OCI-LY7 (cell line): ENCODE measurements around the gene GPBAR1. TPM values are rescaled to one million over a fixed set of nuclear protein-coding genes. Genes with fewer than 3 reads are reported as not detected.

Experiments
- BruUV-seq: library from RNA; stranded (reverse); fragments of 400-500 nt; replicated peaks from 2 replicates; lab custom pipeline; 2021; lab: Mats Ljungman, UMichigan
- CTCF ChIA-PET: fragments of 300-600 bp; sonication (Branson Sonifier 250); formaldehyde crosslinking; loops from one replicate; lab custom pipeline; 2022; ENCODE audit warnings: antibody characterized with exemption; ENCODE audit not compliant: unreplicated experiment; lab: Charles Lee
- POLR2A ChIA-PET: fragments of 300-600 bp; sonication (Branson Sonifier 250); formaldehyde crosslinking; loops from one replicate; lab custom pipeline; 2022; ENCODE audit warnings: antibody characterized with exemption; lab: Charles Lee
- DNase-seq: peaks from one replicate; pipeline ENCODE4 v3.0.0-alpha.2; 2015; ENCODE audit warnings: low spot score
- H2AFZ ChIP-seq: fragments of 200-600 bp; sonication (generic), shearing (Covaris generic); 2 replicates; pipeline ENCODE4 v1.6.1; 2014; ENCODE audit warnings: mild to moderate bottlenecking, antibody characterized with exemption, low read length, moderate library complexity
- H3K27ac ChIP-seq: fragments of 200-600 bp; sonication (generic); 2 replicates; pipeline ENCODE4 v1.5.1; 2014; ENCODE audit warnings: mixed run types, low read depth, mild to moderate bottlenecking, moderate library complexity, low read length, inconsistent platforms; ENCODE audit not compliant: poor library complexity, severe bottlenecking
- H3K36me3 ChIP-seq: fragments of 200-600 bp; sonication (generic); 2 replicates; pipeline ENCODE4 v1.6.1; 2014; ENCODE audit warnings: mild to moderate bottlenecking, antibody characterized with exemption, low read length, moderate library complexity, mixed read lengths; ENCODE audit not compliant: insufficient read depth
- H3K4me1 ChIP-seq: fragments of 200-600 bp; sonication (generic); 2 replicates; pipeline ENCODE4 v1.5.1; 2014; ENCODE audit warnings: mild to moderate bottlenecking, low read length; ENCODE audit not compliant: insufficient read depth, poor library complexity, severe bottlenecking
- H3K4me2 ChIP-seq: fragments of 200-600 bp; sonication (generic); 2 replicates; pipeline ENCODE4 v1.6.1; 2014; ENCODE audit warnings: mild to moderate bottlenecking, low read length
- H3K4me3 ChIP-seq: fragments of 200-600 bp; sonication (generic); 2 replicates; pipeline ENCODE4 v1.5.1; 2014; ENCODE audit warnings: mild to moderate bottlenecking, low read depth, low read length; ENCODE audit not compliant: poor library complexity, severe bottlenecking
- H3K79me2 ChIP-seq: fragments of 200-600 bp; sonication (generic); 2 replicates; pipeline ENCODE4 v1.6.1; 2016; ENCODE audit warnings: low read depth, mild to moderate bottlenecking, low read length, moderate library complexity, mixed read lengths; ENCODE audit not compliant: insufficient read depth
- H3K9me2 ChIP-seq: fragments of 200-600 bp; sonication (generic); 2 replicates; pipeline ENCODE4 v1.6.1; 2016; ENCODE audit warnings: mild to moderate bottlenecking, low read length, mixed read lengths; ENCODE audit not compliant: insufficient read depth
- H3K9me3 ChIP-seq: fragments of 200-600 bp; sonication (generic); 2 replicates; pipeline ENCODE4 v1.6.1; 2014; ENCODE audit warnings: mild to moderate bottlenecking, mixed run types, low read length, mixed read lengths
- H4K20me1 ChIP-seq: fragments of 200-600 bp; sonication (generic); 2 replicates; pipeline ENCODE4 v1.6.1; 2014; ENCODE audit warnings: mild to moderate bottlenecking, antibody characterized with exemption, low read length, moderate library complexity, mixed read lengths; ENCODE audit not compliant: insufficient read depth
- CTCF ChIP-seq: fragments of 200-600 bp; sonication (generic); conservative IDR thresholded peaks from 2 replicates; pipeline ENCODE4 v1.5.1; 2014; ENCODE audit warnings: mild to moderate bottlenecking, antibody characterized with exemption, low read length, moderate library complexity, mixed read lengths
- EZH2phosphoT487 ChIP-seq: fragments of 200-600 bp; sonication (generic); IDR thresholded peaks from 2 replicates; pipeline ENCODE4 v1.6.1; 2018; ENCODE audit warnings: low read depth, borderline replicate concordance, mild to moderate bottlenecking, mixed run types, antibody characterized with exemption, low read length, moderate library complexity, mixed read lengths
- intact Hi-C: fragments of 100-400 bp; cut with micrococcal nuclease; formaldehyde crosslinking; loops from one replicate; pipeline ENCODE4 v1.10.0; 2022; ENCODE audit not compliant: unreplicated experiment
- total RNA-seq, 2 experiments: library from RNA; depleted of rRNA in 1 of 2; stranded (reverse); fragments of >200 nt in 1 of 2; shearing (Covaris generic) in 1 of 2; gene quantifications; 2 replicates each; pipeline ENCODE4 v1.2.3, GENCODE V29; 2014 to 2022

The GPBAR1 gene
- total RNA-seq, 2 experiments from 2014 or later: 0.22 to 0.40 TPM

- POLR2A ChIA-PET: interaction anchor here (0.9 kb wide), 1 partner anchor 151 kb away, joined by 3 read pairs; no protein-coding TSS in a partner anchor
- intact Hi-C loops: no loop called here
- no peak overlapping the region for H3K4me3 ChIP-seq
These were observed 5.6 kb downstream of the GPBAR1 start for GRCh38 chr2:218266316-218266979.

GRCh38 chr2:218267259-218267658, 6.4 kb downstream of the GPBAR1 start:
- Histone ChIP-seq H3K36me3 (peaks cover 34% of the 10 kb centered on the region), H3K4me1 (peaks cover 12% of the 10 kb centered on the region), H2AFZ (no peak overlapping the region), H3K27ac (no peak overlapping the region), H3K9me2 (no peaks in the 10 kb centered on the region), H3K9me3 (no peaks in the 10 kb centered on the region), H3K79me2 (peaks cover 23% of the 10 kb centered on the region; the same call in 1 of the 2 replicates), H3K4me3 (no peak overlapping the region), H3K4me2 (no peak overlapping the region), H4K20me1 (no peaks in the 10 kb centered on the region)
- DNase-seq: no peak
- BruUV-seq: no TSS peak
- intact Hi-C loops: no loop called here
- POLR2A ChIA-PET: no interaction called here
- no peak for TF ChIP-seq EZH2phosphoT487
- TF ChIP-seq CTCF: no peak
- CTCF ChIA-PET: no interaction called here

More at GRCh38 chr2:218266316-218266979, 5.6 kb downstream of the GPBAR1 start:
- Histone ChIP-seq H3K4me2 (no peak overlapping the region), H3K79me2 (peaks cover 15% of the 10 kb centered on the region; the same call in 1 of the 2 replicates), H3K9me3 (no peaks in the 10 kb centered on the region), H3K36me3 (peaks cover 30% of the 10 kb centered on the region), H3K4me1 (peaks cover 11% of the 10 kb centered on the region), H3K27ac (no peak overlapping the region), H3K9me2 (no peaks in the 10 kb centered on the region), H4K20me1 (no peaks in the 10 kb centered on the region), H2AFZ (no peak overlapping the region)
- no TSS peak for BruUV-seq
- TF ChIP-seq EZH2phosphoT487 (no peak), CTCF (no peak)
- DNase-seq: no peak
- CTCF ChIA-PET: no interaction called here
